ENCODE data around the gene BAX.

DNA sequence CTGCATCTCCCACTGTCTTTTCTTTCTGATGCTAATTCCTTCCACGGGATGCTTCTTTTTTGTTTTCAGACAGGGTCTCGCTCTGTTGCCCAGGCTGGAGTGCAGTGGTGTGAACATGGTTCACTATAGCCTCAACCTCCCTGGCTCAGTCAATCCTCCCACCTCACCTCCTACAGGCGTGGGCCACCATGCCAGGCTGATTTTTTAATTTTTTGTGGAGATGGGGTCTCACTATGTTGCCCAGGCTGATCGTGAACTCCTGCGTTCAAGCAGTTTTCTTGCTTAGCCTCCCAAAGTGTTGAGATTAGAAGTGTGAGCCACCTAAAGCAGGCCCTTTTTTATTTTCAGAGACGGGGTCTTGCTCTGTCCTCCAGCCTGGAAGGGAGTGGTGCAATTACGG is 33.6 kb downstream of the BAX start:
- no peak for TF ChIP-seq CTCF (IDR thresholded peaks at IDR 0.05)
- no peak for TF ChIP-seq POLR2A (IDR thresholded peaks at IDR 0.05)

All from body of pancreas (tissue), 4 donors.